Heart left ventricle (tissue), 16 donors: ENCODE data around the gene KIAA1217. TPM values are rescaled to one million over a fixed set of nuclear protein-coding genes. Genes with fewer than 3 reads are reported as not detected.

Source experiments
- ATAC-seq, 4 donors: fragments of 200-7000 bp; cut with Tn5 transposase; one replicate each; pipeline ENCODE4 v1.9.1; 2020 to 2022; ENCODE audit warnings: moderate library complexity in 4 of 4, mild to moderate bottlenecking in 3 of 4, moderate number of reproducible peaks in 1 of 4
- DNase-seq, 5 donors: peaks; one replicate each; pipeline ENCODE4 v3.0.0-alpha.2; 2020
- H3K27ac ChIP-seq, 12 donors: fragments of 200-600 bp; sonication (generic) in 4 of 12; one replicate each; pipeline versions ENCODE4 v1.5.0 to v1.8.0; 2016 to 2022; ENCODE audit warnings: mild to moderate bottlenecking in 2 of 12
- H3K27me3 ChIP-seq, 9 donors: fragments of 200-600 bp; sonication (generic) in 2 of 9; one replicate each; pipeline versions ENCODE4 v1.5.1 to v1.8.0; 2016 to 2022; ENCODE audit warnings: mild to moderate bottlenecking in 3 of 9
- H3K36me3 ChIP-seq, 9 donors: fragments of 200-600 bp; sonication (generic) in 2 of 9; one replicate each; pipeline versions ENCODE4 v1.5.0 to v1.8.0; 2018 to 2022; ENCODE audit warnings: mild to moderate bottlenecking in 2 of 9
- H3K4me1 ChIP-seq, 12 donors: fragments of 200-600 bp; sonication (generic) in 4 of 12; one replicate each; pipeline versions ENCODE4 v1.5.0 to v1.8.0; 2016 to 2022; ENCODE audit warnings: mild to moderate bottlenecking in 3 of 12
- H3K4me3 ChIP-seq, 12 donors: fragments of 200-600 bp; sonication (generic) in 4 of 12; one replicate each; pipeline versions ENCODE4 v1.5.0 to v1.8.0; 2017 to 2022; ENCODE audit warnings: mild to moderate bottlenecking in 9 of 12, moderate library complexity in 4 of 12
- H3K9me3 ChIP-seq, 12 donors: fragments of 200-600 bp; sonication (generic) in 4 of 12; one replicate each; pipeline versions ENCODE4 v1.5.0 to v1.8.0; 2016 to 2022; ENCODE audit warnings: mild to moderate bottlenecking in 1 of 12
- POLR2A ChIP-seq, 2 donors: fragments of 450-650 bp; IDR thresholded peaks; one replicate each; pipeline ENCODE4 v1.6.1; 2017; ENCODE audit warnings: antibody characterized with exemption in 2 of 2, mild to moderate bottlenecking in 2 of 2, moderate library complexity in 2 of 2
- WGBS, 4 donors: extraction: QIAGEN DNeasy Blood & Tissue Kit in 2 of 4; methylation state at CpG; one replicate each; pipeline versions ENCODE4 v1.1.5 to v1.1.7; 2013 to 2018; 5-methylcytosine and 5-hydroxymethylcytosine counted together
- intact Hi-C, 10 donors: fragments of 100-400 bp; cut with DNase I; formaldehyde crosslinking; loops; one replicate each; pipeline versions ENCODE4 v1.11.1 to v1.14.2; 2022
- polyA plus RNA-seq, 2 donors: library from polyadenylated mRNA; stranded (reverse); fragments of 200-250 nt; gene quantifications; one replicate each; pipeline ENCODE4 v1.2.3, GENCODE V29; 2013
- total RNA-seq, 9 donors: library from RNA; depleted of rRNA in 2 of 9; stranded (reverse); fragments of >200 nt in 2 of 9; fragmentation: NEBNext Ultra II Directional in 3 of 9; extraction: Animal tissue kit (Norgen Biotek cat#: 25700) in 3 of 9; gene quantifications; one replicate each; pipeline versions ENCODE4 v1.1.0 to v1.2.4, GENCODE V29; 2016 to 2023
- TF ChIP-seq, protein P1 (sequence below), 12 donors: fragments of 200-600 bp; sonication (generic) in 4 of 12; IDR thresholded peaks; one replicate each; pipeline versions ENCODE4 v1.5.0 to v1.8.0; 2018 to 2022; ENCODE audit warnings: antibody characterized with exemption in 12 of 12, mild to moderate bottlenecking in 5 of 12
- donor health status: ischemic (EF 13 %, LVEDD 7.1; RV severe dilation, severe dysfunction).
- donor health status: healthy with polysubstance abuse.
- donor health status: DM: no; HTN: yes; CAD: no.
- donor health status: DM: no; HTN: no; CAD: no.
- donor health status: ischemic (EF 25% LVEDD 6.9; RV normal size, moderate dysfunction).
- donor health status: ischemic (EF 25% LVEDD 5.7; RV mildly dilated, moderate dysfunction).
- donor health status: healthy.
- donor health status: DM: yes; HTN: yes; CAD: no.
- donor health status: ischemic (EF 35%, LVEDD 5.7; RV mildly dilated, moderate dysfunction).
- donor health status: nonischemic (EF 11% LVEDD 7.7; RV severe dilation, severe dysfunction).
- donor health status: DM: yes; HTN: yes; CAD: no.
- donor health status: PGD.
- donor health status: ischemic (EF 29% LVEDD 5.4; RV normal size, mild dysfunction).
- donor health status: nonischemic (EF 23%, LVEDD 6.1; RV moderate dilation, normal function).

KIAA1217 gene
- total and polyA plus RNA-seq, 11 donors, result 12.7 to 66.7 (median 33.5) TPM

DNA sequence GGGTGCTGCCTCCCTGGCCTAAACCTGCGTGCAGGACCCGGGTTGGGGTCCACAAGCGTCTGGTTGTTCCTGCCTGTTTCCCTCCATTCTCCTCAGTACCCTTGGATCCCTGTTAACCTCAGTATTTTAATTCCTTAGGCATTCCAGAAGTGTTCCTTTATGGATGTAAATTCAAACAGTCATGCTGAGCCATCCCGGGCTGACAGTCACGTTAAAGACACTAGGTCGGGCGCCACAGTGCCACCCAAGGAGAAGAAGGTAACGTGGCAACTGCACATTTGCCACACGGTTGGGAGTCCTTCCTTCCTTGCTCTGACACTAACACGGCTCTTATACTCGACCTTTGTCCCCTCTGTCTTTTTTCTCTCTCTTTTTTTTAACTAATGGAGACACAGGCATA is 327.7 kb downstream of the KIAA1217 start:
- WGBS, 4 donors, result 90 to 93% (median 92%) methylated on average over 11 of the region's 11 CpGs
- intact Hi-C loops, result no loop called here

GRCh38 chr10:24541239-24541753 is 332.4 kb downstream of the KIAA1217 start:
- Histone ChIP-seq H3K9me3 (no peaks in the 10 kb centered on the region), H3K27ac (no peak overlapping the region), H3K4me3 (no peak overlapping the region), H3K36me3 (peaks cover 0 to 99% (median 73%) of the 10 kb centered on the region in 9 donors), H3K27me3 (no peaks in the 10 kb centered on the region), H3K4me1 (no peaks in the 10 kb centered on the region)
- DNase-seq, result no peak
- TF ChIP-seq, protein P1, sequence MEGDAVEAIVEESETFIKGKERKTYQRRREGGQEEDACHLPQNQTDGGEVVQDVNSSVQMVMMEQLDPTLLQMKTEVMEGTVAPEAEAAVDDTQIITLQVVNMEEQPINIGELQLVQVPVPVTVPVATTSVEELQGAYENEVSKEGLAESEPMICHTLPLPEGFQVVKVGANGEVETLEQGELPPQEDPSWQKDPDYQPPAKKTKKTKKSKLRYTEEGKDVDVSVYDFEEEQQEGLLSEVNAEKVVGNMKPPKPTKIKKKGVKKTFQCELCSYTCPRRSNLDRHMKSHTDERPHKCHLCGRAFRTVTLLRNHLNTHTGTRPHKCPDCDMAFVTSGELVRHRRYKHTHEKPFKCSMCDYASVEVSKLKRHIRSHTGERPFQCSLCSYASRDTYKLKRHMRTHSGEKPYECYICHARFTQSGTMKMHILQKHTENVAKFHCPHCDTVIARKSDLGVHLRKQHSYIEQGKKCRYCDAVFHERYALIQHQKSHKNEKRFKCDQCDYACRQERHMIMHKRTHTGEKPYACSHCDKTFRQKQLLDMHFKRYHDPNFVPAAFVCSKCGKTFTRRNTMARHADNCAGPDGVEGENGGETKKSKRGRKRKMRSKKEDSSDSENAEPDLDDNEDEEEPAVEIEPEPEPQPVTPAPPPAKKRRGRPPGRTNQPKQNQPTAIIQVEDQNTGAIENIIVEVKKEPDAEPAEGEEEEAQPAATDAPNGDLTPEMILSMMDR (IDR thresholded peaks at IDR 0.05), result no peak
- WGBS, 4 donors, result 93 to 97% (median 94%) methylated on average over 9 of the region's 9 CpGs
- intact Hi-C loops, result loop anchor here in 1 of 10 donors (10.0 kb wide), 1 partner anchor 64 kb away; no protein-coding TSS in a partner anchor
- ATAC-seq, result peak in 1 of 4 donors; percentile 15

More for the DNA sequence above, 327.7 kb downstream of the KIAA1217 start:
- Histone ChIP-seq H3K4me1 (no peaks in the 10 kb centered on the region), H3K9me3 (no peaks in the 10 kb centered on the region), H3K27me3 (no peaks in the 10 kb centered on the region), H3K36me3 (peaks cover 0 to 99% (median 78%) of the 10 kb centered on the region in 9 donors), H3K27ac (no peak overlapping the region), H3K4me3 (no peak overlapping the region)
- no peak for ATAC-seq
- TF ChIP-seq, protein P1 (IDR thresholded peaks at IDR 0.05), result no peak
- TF ChIP-seq POLR2A (IDR thresholded peaks at IDR 0.05), result no peak
- no peak for DNase-seq

DNA sequence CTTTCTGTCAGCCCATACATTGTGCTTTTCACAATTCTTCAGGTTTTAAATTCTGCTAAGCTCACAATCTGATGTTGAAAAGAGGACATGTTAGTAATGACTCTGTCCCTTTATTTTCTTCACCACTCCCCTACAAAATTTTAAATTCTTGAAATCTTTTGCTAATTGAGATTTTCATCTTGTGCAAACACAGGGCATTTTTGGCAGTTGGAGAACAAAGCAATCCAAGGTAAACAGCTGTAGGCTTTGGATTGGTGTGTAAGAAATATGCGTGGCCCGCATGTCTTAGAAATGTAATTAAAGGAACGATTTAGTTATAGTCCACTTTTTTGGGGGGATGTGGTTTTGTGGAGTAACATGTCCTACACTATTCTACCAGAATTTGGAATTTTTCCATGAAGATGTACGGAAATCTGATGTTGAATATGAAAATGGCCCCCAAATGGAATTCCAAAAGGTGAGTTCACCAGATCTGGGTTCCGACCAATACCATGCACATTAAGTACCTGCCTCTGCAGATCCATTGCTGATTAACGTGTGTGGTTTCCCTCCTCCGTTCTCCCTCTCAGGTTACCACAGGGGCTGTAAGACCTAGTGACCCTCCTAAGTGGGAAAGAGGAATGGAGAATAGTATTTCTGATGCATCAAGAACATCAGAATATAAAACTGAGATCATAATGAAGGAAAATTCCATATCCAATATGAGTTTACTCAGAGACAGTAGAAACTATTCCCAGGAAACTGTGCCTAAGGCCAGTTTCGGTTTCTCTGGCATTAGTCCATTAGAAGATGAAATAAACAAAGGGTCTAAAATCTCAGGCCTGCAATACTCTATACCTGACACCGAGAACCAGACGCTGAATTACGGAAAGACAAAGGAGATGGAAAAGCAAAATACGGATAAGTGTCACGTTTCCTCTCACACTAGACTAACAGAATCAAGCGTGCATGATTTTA is 333.7 kb downstream of the KIAA1217 start:
- DNase-seq (no peak), ATAC-seq (no peak)
- Histone ChIP-seq H3K4me1 (no peaks in the 10 kb centered on the region), H3K27me3 (no peaks in the 10 kb centered on the region), H3K9me3 (no peaks in the 10 kb centered on the region), H3K27ac (no peak overlapping the region), H3K36me3 (peaks cover 0 to 99% (median 65%) of the 10 kb centered on the region in 9 donors), H3K4me3 (no peak overlapping the region)
- no peak for TF ChIP-seq POLR2A (IDR thresholded peaks at IDR 0.05)
- TF ChIP-seq, protein P1 (IDR thresholded peaks at IDR 0.05), result no peak
- 91 to 95% (median 91%) methylated on average over 14 of the region's 14 CpGs for WGBS, 4 donors
- intact Hi-C loops, result loop anchor here in 1 of 10 donors (10.0 kb wide), 1 partner anchor 62 kb away; no protein-coding TSS in a partner anchor

- Histone ChIP-seq H3K27me3 (no peaks in the 10 kb centered on the region), H3K4me3 (no peak overlapping the region), H3K36me3 (peaks cover 0 to 89% (median 52%) of the 10 kb centered on the region in 9 donors), H3K4me1 (no peaks in the 10 kb centered on the region), H3K27ac (no peak overlapping the region), H3K9me3 (no peaks in the 10 kb centered on the region)
- no peak for DNase-seq
- TF ChIP-seq, protein P1 (IDR thresholded peaks at IDR 0.05), result no peak
- TF ChIP-seq POLR2A (IDR thresholded peaks at IDR 0.05), result no peak
- peak in 1 of 4 donors; percentile 37 for ATAC-seq
- 93 to 97% (median 96%) methylated on average over 10 of the region's 10 CpGs for WGBS, 4 donors
- intact Hi-C loops, result loop anchor here in 1 of 10 donors (10.0 kb wide), 1 partner anchor 60 kb away; no protein-coding TSS in a partner anchor
Observed at GRCh38 chr10:24544776-24545175, 335.8 kb downstream of the KIAA1217 start.
